ENCODE results near the gene CTNND2.
"Not testable (repeated sequence)": the region's sequence is repeated elsewhere in the genome, so short reads cannot be mapped to it uniquely, and the experiment has no call there.

CTNND2 gene

GRCh38 chr5:11420969-11421368 is 483.3 kb downstream of the CTNND2 start:
- ChIA-PET POLR2A (no interaction called here), CTCF (no interaction called here)
- no peak for DNase-seq (ENCODE audit: low read depth, low spot score)
- TF ChIP-seq, protein P1, sequence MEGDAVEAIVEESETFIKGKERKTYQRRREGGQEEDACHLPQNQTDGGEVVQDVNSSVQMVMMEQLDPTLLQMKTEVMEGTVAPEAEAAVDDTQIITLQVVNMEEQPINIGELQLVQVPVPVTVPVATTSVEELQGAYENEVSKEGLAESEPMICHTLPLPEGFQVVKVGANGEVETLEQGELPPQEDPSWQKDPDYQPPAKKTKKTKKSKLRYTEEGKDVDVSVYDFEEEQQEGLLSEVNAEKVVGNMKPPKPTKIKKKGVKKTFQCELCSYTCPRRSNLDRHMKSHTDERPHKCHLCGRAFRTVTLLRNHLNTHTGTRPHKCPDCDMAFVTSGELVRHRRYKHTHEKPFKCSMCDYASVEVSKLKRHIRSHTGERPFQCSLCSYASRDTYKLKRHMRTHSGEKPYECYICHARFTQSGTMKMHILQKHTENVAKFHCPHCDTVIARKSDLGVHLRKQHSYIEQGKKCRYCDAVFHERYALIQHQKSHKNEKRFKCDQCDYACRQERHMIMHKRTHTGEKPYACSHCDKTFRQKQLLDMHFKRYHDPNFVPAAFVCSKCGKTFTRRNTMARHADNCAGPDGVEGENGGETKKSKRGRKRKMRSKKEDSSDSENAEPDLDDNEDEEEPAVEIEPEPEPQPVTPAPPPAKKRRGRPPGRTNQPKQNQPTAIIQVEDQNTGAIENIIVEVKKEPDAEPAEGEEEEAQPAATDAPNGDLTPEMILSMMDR (IDR thresholded peaks at IDR 0.05; ENCODE audit: insufficient read depth, low read length, missing control alignments) = no peak
- H3K4me3 ChIP-seq (ENCODE audit: low read depth, low read length) = no peak overlapping the region

DNA sequence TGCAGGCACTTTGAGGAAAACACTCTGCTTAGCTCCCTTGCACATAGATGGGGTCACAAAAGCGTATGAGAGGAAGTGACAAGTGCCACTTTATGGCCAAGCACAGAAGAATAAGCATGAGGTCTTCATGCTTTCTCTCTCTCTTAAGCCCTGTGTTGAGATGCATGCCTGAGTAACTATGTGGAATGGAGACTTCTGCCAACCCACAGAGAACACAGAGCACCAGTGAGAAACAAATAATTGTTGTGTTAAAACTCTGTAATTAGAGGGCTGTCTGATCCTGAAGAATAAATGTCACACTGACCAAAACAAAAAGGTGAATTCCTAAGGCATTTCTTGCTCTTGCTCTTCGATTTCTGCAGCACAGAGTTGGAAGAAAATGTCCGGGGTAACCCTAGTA is 488.5 kb downstream of the CTNND2 start:
- ChIA-PET CTCF (no interaction called here), POLR2A (no interaction called here)
- no peak for DNase-seq (ENCODE audit: low read depth, low spot score)
- TF ChIP-seq, protein P1 (IDR thresholded peaks at IDR 0.05; ENCODE audit: insufficient read depth, low read length, missing control alignments) = no peak
- no peak overlapping the region for H3K4me3 ChIP-seq (ENCODE audit: low read depth, low read length)

DNA sequence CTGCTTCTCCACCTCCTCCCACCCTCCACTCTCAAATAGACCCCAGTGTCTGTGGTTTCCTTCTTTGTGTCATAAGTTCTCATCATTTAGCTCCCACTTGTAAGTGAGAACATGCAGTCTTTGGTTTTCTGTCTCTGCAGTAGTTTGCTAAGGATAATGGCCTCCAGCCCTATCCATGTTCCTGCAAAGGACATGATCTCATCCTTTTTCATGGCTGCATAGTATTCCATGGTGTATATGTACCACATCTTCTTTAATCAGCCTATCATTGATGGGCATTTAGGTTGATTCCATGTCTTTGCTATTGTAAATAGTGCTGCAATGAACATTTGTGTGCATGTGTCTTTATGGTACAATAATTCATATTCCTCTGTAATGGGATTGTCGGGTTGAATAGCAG is 489.5 kb downstream of the CTNND2 start:
- POLR2A ChIA-PET; DNase-seq (ENCODE audit: low read depth, low spot score); CTCF ChIA-PET; H3K4me3 ChIP-seq (ENCODE audit: low read depth, low read length): not testable (repeated sequence)

GRCh38 chr5:11411621-11412020 is 492.6 kb downstream of the CTNND2 start:
- TF ChIP-seq, protein P1 (IDR thresholded peaks at IDR 0.05; ENCODE audit: insufficient read depth, low read length, missing control alignments) = no peak
- CTCF ChIA-PET = no interaction called here
- no peak overlapping the region for H3K4me3 ChIP-seq (ENCODE audit: low read depth, low read length)
- DNase-seq (ENCODE audit: low read depth, low spot score) = no peak
- POLR2A ChIA-PET = no interaction called here

- ChIA-PET POLR2A (no interaction called here), CTCF (no interaction called here)
These were observed 496.6 kb downstream of the CTNND2 start for GRCh38 chr5:11407556-11408145.

DNA sequence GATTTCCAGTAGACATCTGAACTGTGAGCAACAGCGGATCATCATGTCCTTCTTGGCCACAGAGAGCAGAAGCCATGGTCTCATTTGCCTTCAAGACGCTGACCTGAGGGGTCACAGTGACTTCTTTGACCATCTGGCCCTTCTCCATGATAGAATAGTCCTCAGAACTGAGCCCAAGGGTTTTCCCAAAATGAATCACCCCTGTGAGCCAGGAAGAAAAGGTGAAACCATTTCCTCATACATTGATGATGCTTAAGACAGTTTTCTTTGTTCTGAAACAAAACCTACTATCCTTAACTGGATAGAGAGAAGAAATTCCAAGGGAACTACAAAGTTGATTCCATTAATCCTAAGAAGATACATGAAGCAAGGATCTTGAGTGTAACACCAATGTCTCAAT is 503.9 kb downstream of the CTNND2 start:
- ChIA-PET CTCF (no interaction called here), POLR2A (no interaction called here)
- TF ChIP-seq, protein P1 (IDR thresholded peaks at IDR 0.05; ENCODE audit: insufficient read depth, low read length, missing control alignments) = no peak
- no peak for DNase-seq (ENCODE audit: low read depth, low spot score)
- no peak overlapping the region for H3K4me3 ChIP-seq (ENCODE audit: low read depth, low read length)

More at GRCh38 chr5:11407556-11408145, 496.6 kb downstream of the CTNND2 start:
- no peak overlapping the region for H3K4me3 ChIP-seq (ENCODE audit: low read depth, low read length)
- no peak for DNase-seq (ENCODE audit: low read depth, low spot score)
- TF ChIP-seq, protein P1 (IDR thresholded peaks at IDR 0.05; ENCODE audit: insufficient read depth, low read length, missing control alignments) = no peak

DNA sequence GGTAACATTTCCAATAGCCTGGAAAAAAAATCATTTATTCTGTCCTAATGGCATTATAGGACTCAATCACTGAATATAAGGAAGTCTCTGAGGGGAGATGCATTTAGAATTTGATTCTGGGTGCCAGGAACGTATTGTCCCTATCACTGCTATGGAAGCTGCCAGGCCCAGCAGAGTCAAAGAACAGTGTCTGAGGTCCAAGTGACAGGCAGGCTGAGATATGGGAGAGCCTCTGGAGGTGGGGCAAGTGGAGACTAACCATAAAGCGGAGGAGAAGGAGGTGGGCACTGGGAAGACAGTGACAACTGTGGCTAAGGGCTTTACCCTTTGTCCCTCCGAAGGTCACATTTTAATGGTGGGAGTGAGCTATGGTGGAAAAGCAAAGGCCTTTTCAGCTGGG is 505.5 kb downstream of the CTNND2 start:
- POLR2A ChIA-PET = no interaction called here
- CTCF ChIA-PET = no interaction called here
- TF ChIP-seq, protein P1 (IDR thresholded peaks at IDR 0.05; ENCODE audit: insufficient read depth, low read length, missing control alignments) = no peak
- no peak for DNase-seq (ENCODE audit: low read depth, low spot score)
- no peak overlapping the region for H3K4me3 ChIP-seq (ENCODE audit: low read depth, low read length)
